Liver (tissue), 9 donors: ENCODE measurements around the gene CCNO. TPM values are rescaled to one million over a fixed set of nuclear protein-coding genes. Genes with fewer than 3 reads are reported as not detected.

ENCODE experiments used
- DNase-seq: peaks from one replicate; pipeline ENCODE4 v3.0.0-alpha.2; 2017; ENCODE audit warnings: low spot score
- H3K27ac ChIP-seq, 2 donors: one replicate each; pipeline ENCODE4 v1.7.0; 2013; ENCODE audit warnings: inconsistent platforms in 2 of 2, low read length in 2 of 2, control low read depth in 1 of 2, low read depth in 1 of 2, mild to moderate bottlenecking in 1 of 2
- H3K27me3 ChIP-seq, 4 donors: one replicate each; pipeline versions ENCODE4 v1.6.1 to v1.7.0; 2013; ENCODE audit warnings: low read length in 3 of 4, inconsistent platforms in 1 of 4, mild to moderate bottlenecking in 1 of 4, moderate library complexity in 1 of 4; ENCODE audit not compliant: control insufficient read depth in 4 of 4, insufficient read depth in 4 of 4
- H3K36me3 ChIP-seq, 4 donors: one replicate each; pipeline versions ENCODE4 v1.6.1 to v1.7.0; 2013; ENCODE audit warnings: low read length in 3 of 4, mild to moderate bottlenecking in 3 of 4, low read depth in 1 of 4, moderate library complexity in 1 of 4; ENCODE audit not compliant: control insufficient read depth in 4 of 4, insufficient read depth in 3 of 4
- H3K4me1 ChIP-seq, 4 donors: one replicate each; pipeline versions ENCODE4 v1.6.1 to v1.7.0; 2013; ENCODE audit warnings: low read length in 3 of 4, mild to moderate bottlenecking in 3 of 4, moderate library complexity in 1 of 4; ENCODE audit not compliant: control insufficient read depth in 4 of 4, insufficient read depth in 4 of 4
- H3K4me3 ChIP-seq, 3 donors: one replicate each; pipeline versions ENCODE4 v1.6.1 to v1.7.0; 2013; ENCODE audit warnings: low read length in 3 of 3, control low read depth in 1 of 3, low read depth in 1 of 3, mild to moderate bottlenecking in 1 of 3
- H3K9ac ChIP-seq, 2 donors: one replicate each; pipeline ENCODE4 v1.7.0; 2013; ENCODE audit warnings: low read length in 2 of 2, mild to moderate bottlenecking in 2 of 2, moderate library complexity in 2 of 2, control low read depth in 1 of 2, low read depth in 1 of 2
- H3K9me3 ChIP-seq, 4 donors: one replicate each; pipeline versions ENCODE4 v1.6.1 to v1.7.0; 2013; ENCODE audit warnings: low read length in 3 of 4; ENCODE audit not compliant: control insufficient read depth in 4 of 4
- ATF3 ChIP-seq: IDR thresholded peaks from 2 replicates; pipeline ENCODE4 v1.6.1; 2016; ENCODE audit warnings: antibody characterized with exemption
- CTCF ChIP-seq: fragments of 150-350 bp; IDR thresholded peaks from 2 replicates; pipeline ENCODE4 v1.5.1; 2017; ENCODE audit warnings: improper control_type of control experiment, low read depth, low read length; ENCODE audit not compliant: missing input control
- EGR1 ChIP-seq, 2 donors: IDR thresholded peaks; 2 replicates each; pipeline ENCODE4 v1.6.1; 2016 to 2018; ENCODE audit warnings: antibody characterized with exemption in 2 of 2, low read depth in 2 of 2
- FOXA1 ChIP-seq: IDR thresholded peaks from 2 replicates; pipeline ENCODE4 v1.6.1; 2016; ENCODE audit warnings: antibody characterized with exemption
- HNF4G ChIP-seq: IDR thresholded peaks from 2 replicates; pipeline ENCODE4 v1.6.1; 2016; ENCODE audit warnings: antibody characterized with exemption
- JUND ChIP-seq, 2 donors: IDR thresholded peaks; 2 replicates each; pipeline ENCODE4 v1.6.1; 2016; ENCODE audit warnings: antibody characterized with exemption in 2 of 2
- NR2F2 ChIP-seq: IDR thresholded peaks from 2 replicates; pipeline ENCODE4 v1.6.1; 2016; ENCODE audit warnings: antibody characterized with exemption
- REST ChIP-seq: IDR thresholded peaks from 2 replicates; pipeline ENCODE4 v1.6.1; 2016; ENCODE audit warnings: antibody characterized with exemption, mild to moderate bottlenecking
- RXRA ChIP-seq, 2 donors: IDR thresholded peaks; 2 replicates each; pipeline ENCODE4 v1.6.1; 2017 to 2018; ENCODE audit warnings: antibody characterized with exemption in 2 of 2, mild to moderate bottlenecking in 1 of 2
- SP1 ChIP-seq: IDR thresholded peaks from 2 replicates; pipeline ENCODE4 v1.6.1; 2018; ENCODE audit warnings: antibody characterized with exemption, mild to moderate bottlenecking
- TAF1 ChIP-seq: conservative IDR thresholded peaks from 2 replicates; pipeline ENCODE4 v1.6.1; 2016; ENCODE audit warnings: antibody characterized with exemption, mild to moderate bottlenecking
- WGBS: extraction: QIAGEN DNeasy Blood & Tissue Kit; methylation state at CpG from one replicate; pipeline ENCODE4 v1.1.7; 2013; 5-methylcytosine and 5-hydroxymethylcytosine counted together
- polyA plus RNA-seq, 2 donors: library from polyadenylated mRNA; stranded (reverse) in 1 of 2; unstranded in 1 of 2; fragments of 200-250 nt in 1 of 2; fragments of >200 nt in 1 of 2; fragmentation: Nextera tagmentation in 1 of 2; extraction: Ambion mirVana in 1 of 2; gene quantifications; one replicate each; pipeline versions ENCODE4 v1.2.1 to v1.2.3, GENCODE V29; 2013 to 2015
- total RNA-seq, 2 donors: library from RNA; depleted of rRNA; stranded (reverse); fragments of >200 nt; gene quantifications; one replicate each; pipeline ENCODE4 v1.2.3, GENCODE V29; 2014
- TF ChIP-seq, protein P1 (sequence below): IDR thresholded peaks from 2 replicates; pipeline ENCODE4 v1.6.1; 2016; ENCODE audit warnings: antibody characterized with exemption
- TF ChIP-seq, protein P2 (sequence below): IDR thresholded peaks from 2 replicates; pipeline ENCODE4 v1.6.1; 2016; ENCODE audit warnings: antibody characterized with exemption
- donor health status: healthy.
- donor health status: healthy.
- donor health status: healthy.
- donor health status: healthy.
- donor health status: healthy.

Gene CCNO, protein sequence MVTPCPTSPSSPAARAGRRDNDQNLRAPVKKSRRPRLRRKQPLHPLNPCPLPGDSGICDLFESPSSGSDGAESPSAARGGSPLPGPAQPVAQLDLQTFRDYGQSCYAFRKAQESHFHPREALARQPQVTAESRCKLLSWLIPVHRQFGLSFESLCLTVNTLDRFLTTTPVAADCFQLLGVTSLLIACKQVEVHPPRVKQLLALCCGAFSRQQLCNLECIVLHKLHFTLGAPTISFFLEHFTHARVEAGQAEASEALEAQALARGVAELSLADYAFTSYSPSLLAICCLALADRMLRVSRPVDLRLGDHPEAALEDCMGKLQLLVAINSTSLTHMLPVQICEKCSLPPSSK
- not detected for total RNA-seq
- under 1 TPM in 1 of 2 donors, not detected in 1; 0.23 TPM for polyA plus RNA-seq

- DNase-seq = peak; percentile 44
- H3K9ac ChIP-seq = peak within 1 kb of the TSS in 1 of 2 donors; percentile 1
- peaks cover 0 to 2% (median 0%) of the 10 kb centered on the region in 4 donors for H3K9me3 ChIP-seq
- peaks cover 12 to 37% (median 32%) of the 10 kb centered on the region in 4 donors for H3K4me1 ChIP-seq
- no peak for TF ChIP-seq FOXA1
- TF ChIP-seq HNF4G = no peak
- no peak for TF ChIP-seq RXRA (IDR thresholded peaks at IDR 0.05)
- TF ChIP-seq EGR1 (IDR thresholded peaks at IDR 0.05; ENCODE audit: low read depth in 2 of 2) = no peak
- no peak for TF ChIP-seq CTCF
- TF ChIP-seq SP1 = no peak
- TF ChIP-seq ATF3 = no peak
- no peak for TF ChIP-seq REST
- TF ChIP-seq NR2F2 = no peak
- TF ChIP-seq, protein P1, sequence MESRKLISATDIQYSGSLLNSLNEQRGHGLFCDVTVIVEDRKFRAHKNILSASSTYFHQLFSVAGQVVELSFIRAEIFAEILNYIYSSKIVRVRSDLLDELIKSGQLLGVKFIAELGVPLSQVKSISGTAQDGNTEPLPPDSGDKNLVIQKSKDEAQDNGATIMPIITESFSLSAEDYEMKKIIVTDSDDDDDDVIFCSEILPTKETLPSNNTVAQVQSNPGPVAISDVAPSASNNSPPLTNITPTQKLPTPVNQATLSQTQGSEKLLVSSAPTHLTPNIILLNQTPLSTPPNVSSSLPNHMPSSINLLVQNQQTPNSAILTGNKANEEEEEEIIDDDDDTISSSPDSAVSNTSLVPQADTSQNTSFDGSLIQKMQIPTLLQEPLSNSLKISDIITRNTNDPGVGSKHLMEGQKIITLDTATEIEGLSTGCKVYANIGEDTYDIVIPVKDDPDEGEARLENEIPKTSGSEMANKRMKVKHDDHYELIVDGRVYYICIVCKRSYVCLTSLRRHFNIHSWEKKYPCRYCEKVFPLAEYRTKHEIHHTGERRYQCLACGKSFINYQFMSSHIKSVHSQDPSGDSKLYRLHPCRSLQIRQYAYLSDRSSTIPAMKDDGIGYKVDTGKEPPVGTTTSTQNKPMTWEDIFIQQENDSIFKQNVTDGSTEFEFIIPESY = no peak
- TF ChIP-seq JUND (IDR thresholded peaks at IDR 0.05) = no peak
- H3K4me3 ChIP-seq = peak within 1 kb of the TSS; percentile 30 to 56 (median 49)
- WGBS = 1% methylated on average over 106 of the region's 106 CpGs
- peaks cover 0 to 30% (median 15%) of the 10 kb centered on the region in 4 donors for H3K27me3 ChIP-seq
- H3K27ac ChIP-seq = no peak within 1 kb of the TSS
- H3K36me3 ChIP-seq = no peaks in the 10 kb centered on the region
Measured at GRCh38 chr5:55232985-55233928, at the start of gene CCNO. TSS of gene CCNO (minus strand) at chr5:55233608. CDS start at chr5:55233523, 85 bp downstream.

- Histone ChIP-seq H3K4me3 (no peak overlapping the region), H3K27ac (no peak overlapping the region), H3K9ac (no peak overlapping the region), H3K9me3 (no peaks in the 10 kb centered on the region), H3K4me1 (no peaks in the 10 kb centered on the region), H3K36me3 (peaks cover 15 to 78% (median 67%) of the 10 kb centered on the region in 4 donors), H3K27me3 (no peaks in the 10 kb centered on the region)
- 97% methylated on average over 4 of the region's 4 CpGs for WGBS
- no peak for DNase-seq
- TF ChIP-seq CTCF = no peak
- TF ChIP-seq, protein P2, sequence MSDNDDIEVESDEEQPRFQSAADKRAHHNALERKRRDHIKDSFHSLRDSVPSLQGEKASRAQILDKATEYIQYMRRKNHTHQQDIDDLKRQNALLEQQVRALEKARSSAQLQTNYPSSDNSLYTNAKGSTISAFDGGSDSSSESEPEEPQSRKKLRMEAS = no peak
- TF ChIP-seq TAF1 = no peak
- no peak for TF ChIP-seq JUND (IDR thresholded peaks at IDR 0.05)
Measured at GRCh38 chr5:55278778-55279177, 45.4 kb upstream of the CCNO start.
